GM23338 (cell line): ENCODE results near the gene ASB11. TPM values are rescaled to one million over a fixed set of nuclear protein-coding genes. Genes with fewer than 3 reads are reported as not detected.

Experiments
- ATAC-seq: fragments of 200-7000 bp; cut with Tn5 transposase; 3 replicates; pipeline ENCODE4 v1.9.1; 2020
- DNase-seq: peaks from one replicate; pipeline ENCODE4 v3.0.0-alpha.2; 2015; ENCODE audit warnings: low spot score
- H2AFZ ChIP-seq: fragments of 200-600 bp; sonication (generic); 2 replicates; pipeline ENCODE4 v1.8.0; 2016; ENCODE audit warnings: antibody characterized with exemption, mild to moderate bottlenecking, moderate library complexity
- H3F3A ChIP-seq: fragments of 200-600 bp; sonication (generic); replicated peaks from 2 replicates; pipeline ENCODE4 v1.8.0; 2017; ENCODE audit warnings: antibody characterized with exemption, mixed run types, low read depth
- H3K27ac ChIP-seq: fragments of 200-600 bp; sonication (generic); 2 replicates; pipeline ENCODE4 v1.6.1; 2016; ENCODE audit warnings: low read depth
- H3K27me3 ChIP-seq: fragments of 200-600 bp; sonication (generic); 2 replicates; pipeline ENCODE4 v1.8.0; 2016; ENCODE audit warnings: mild to moderate bottlenecking, mixed run types, moderate library complexity; ENCODE audit not compliant: insufficient read depth
- H3K36me3 ChIP-seq: fragments of 200-600 bp; sonication (generic); 2 replicates; pipeline ENCODE4 v1.8.0; 2016; ENCODE audit warnings: mild to moderate bottlenecking; ENCODE audit not compliant: insufficient read depth
- H3K4me1 ChIP-seq: fragments of 200-600 bp; sonication (generic); 2 replicates; pipeline ENCODE4 v1.8.0; 2016; ENCODE audit warnings: mild to moderate bottlenecking, moderate library complexity; ENCODE audit not compliant: insufficient read depth
- H3K4me2 ChIP-seq: fragments of 200-600 bp; sonication (generic); 2 replicates; pipeline ENCODE4 v1.7.1; 2017; ENCODE audit warnings: mixed run types
- H3K4me3 ChIP-seq: fragments of 200-600 bp; sonication (generic); 2 replicates; pipeline ENCODE4 v1.6.1; 2016; ENCODE audit warnings: mixed run types
- H3K79me2 ChIP-seq: fragments of 200-600 bp; sonication (generic); replicated peaks from 2 replicates; pipeline ENCODE4 v1.8.0; 2017; ENCODE audit warnings: mild to moderate bottlenecking; ENCODE audit not compliant: insufficient read depth
- H3K9me2 ChIP-seq: fragments of 200-600 bp; sonication (generic); 2 replicates; pipeline ENCODE4 v1.8.0; 2017; ENCODE audit not compliant: insufficient read depth
- H4K20me1 ChIP-seq: fragments of 200-600 bp; sonication (generic); replicated peaks from 2 replicates; pipeline ENCODE4 v1.8.0; 2017; ENCODE audit warnings: mild to moderate bottlenecking; ENCODE audit not compliant: insufficient read depth
- H3K27ac Mint-ChIP-seq: 2 replicates; pipeline ENCODE4 v1.8.0; 2020; ENCODE audit warnings: inconsistent platforms, mild to moderate bottlenecking, moderate library complexity, mixed read lengths
- H3K27me3 Mint-ChIP-seq: 3 replicates; pipeline ENCODE4 v1.8.0; 2022; ENCODE audit warnings: low read depth, mild to moderate bottlenecking, moderate library complexity, mixed read lengths, inconsistent platforms; ENCODE audit not compliant: insufficient read depth, poor library complexity
- H3K36me3 Mint-ChIP-seq: 3 replicates; pipeline ENCODE4 v1.8.0; 2021; ENCODE audit warnings: low read depth, mild to moderate bottlenecking, inconsistent platforms, moderate library complexity, mixed read lengths
- H3K4me1 Mint-ChIP-seq: 3 replicates; pipeline ENCODE4 v1.8.0; 2020; ENCODE audit warnings: mild to moderate bottlenecking, inconsistent platforms, mixed read lengths
- H3K4me3 Mint-ChIP-seq: 3 replicates; pipeline ENCODE4 v1.8.0; 2021; ENCODE audit warnings: moderate library complexity, mild to moderate bottlenecking, inconsistent platforms, mixed read lengths
- H3K9me3 Mint-ChIP-seq: 3 replicates; pipeline ENCODE4 v1.8.0; 2020; ENCODE audit warnings: moderate library complexity, mild to moderate bottlenecking, inconsistent platforms, mixed read lengths
- CREB1 ChIP-seq: fragments of 250-450 bp; sonication (Bioruptor Pico); IDR thresholded peaks from 2 replicates; pipeline ENCODE4 v1.5.0; 2020; ENCODE audit warnings: low read depth, mild to moderate bottlenecking, moderate library complexity
- EZH2 ChIP-seq: fragments of 200-600 bp; sonication (generic); IDR thresholded peaks from one replicate; pipeline ENCODE4 v1.8.0; 2017; ENCODE audit warnings: antibody characterized with exemption, mild to moderate bottlenecking, low read depth; ENCODE audit not compliant: unreplicated experiment
- EZH2phosphoT487 ChIP-seq: fragments of 200-600 bp; sonication (generic); IDR thresholded peaks from one replicate; pipeline ENCODE4 v1.8.1; 2018; ENCODE audit warnings: antibody characterized with exemption; ENCODE audit not compliant: unreplicated experiment
- JUNB ChIP-seq: IDR thresholded peaks from one replicate; pipeline ENCODE4 v1.6.1; 2016; ENCODE audit warnings: antibody characterized with exemption; ENCODE audit not compliant: unreplicated experiment
- NANOG ChIP-seq: IDR thresholded peaks from 2 replicates; pipeline ENCODE4 v1.6.1; 2016; ENCODE audit warnings: antibody characterized with exemption, borderline replicate concordance
- POLR2AphosphoS5 ChIP-seq: IDR thresholded peaks from 2 replicates; pipeline ENCODE4 v1.6.1; 2016; ENCODE audit warnings: antibody characterized with exemption, low read depth
- REST ChIP-seq: IDR thresholded peaks from one replicate; pipeline ENCODE4 v1.6.1; 2018; ENCODE audit warnings: antibody characterized with exemption; ENCODE audit not compliant: unreplicated experiment
- STAT1 ChIP-seq: IDR thresholded peaks from one replicate; pipeline ENCODE4 v1.6.1; 2016; ENCODE audit warnings: antibody characterized with exemption; ENCODE audit not compliant: unreplicated experiment
- ZNF114 ChIP-seq: fragments of 250-450 bp; sonication (Bioruptor Pico); IDR thresholded peaks from 2 replicates; pipeline ENCODE4 v1.5.0; 2020; ENCODE audit warnings: mild to moderate bottlenecking, moderate library complexity
- ZNF331 ChIP-seq: fragments of 250-450 bp; sonication (Bioruptor Pico); IDR thresholded peaks from 2 replicates; pipeline ENCODE4 v1.5.0; 2020; ENCODE audit warnings: low read depth, mild to moderate bottlenecking, moderate library complexity
- polyA plus RNA-seq: library from polyadenylated mRNA; unstranded; fragments of >200 nt; fragmentation: Nextera tagmentation; extraction: Ambion mirVana; gene quantifications from 2 replicates; pipeline ENCODE4 v1.2.1, GENCODE V29; 2016
- total RNA-seq: library from RNA; depleted of rRNA; stranded (reverse); fragments of >200 nt; shearing (Covaris generic); gene quantifications from 2 replicates; pipeline ENCODE4 v1.2.3, GENCODE V29; 2014
- TF ChIP-seq, protein P1 (sequence below): IDR thresholded peaks from 2 replicates; pipeline ENCODE4 v1.6.1; 2016; ENCODE audit warnings: antibody characterized with exemption
- TF ChIP-seq, protein P2 (sequence below): fragments of 250-450 bp; sonication (Bioruptor Pico); IDR thresholded peaks from 2 replicates; pipeline ENCODE4 v1.5.0; 2020; ENCODE audit warnings: mild to moderate bottlenecking, moderate library complexity
- TF ChIP-seq, protein P3 (sequence below), 2 experiments: fragments of 200-600 bp in 1 of 2; sonication (generic) in 1 of 2; conservative IDR thresholded peaks; 2 replicates each; pipeline versions ENCODE4 v1.5.1 to v1.6.1; 2016 to 2017; ENCODE audit warnings: antibody characterized with exemption in 2 of 2, low read depth in 2 of 2, mild to moderate bottlenecking in 2 of 2, moderate library complexity in 1 of 2

ASB11 gene
- total and polyA plus RNA-seq, 2 experiments from 2014 or later = not detected

GRCh38 chrX:15236146-15236545 is 79.3 kb downstream of the ASB11 start:
- no peak overlapping the region for H2AFZ ChIP-seq
- peaks cover 3% of the 10 kb centered on the region; the same call in 1 of the 3 replicates for H3K9me3 Mint-ChIP-seq

More at GRCh38 chrX:15236146-15236545, 79.3 kb downstream of the ASB11 start:
- DNase-seq (no peak), ATAC-seq (no peak)
- TF ChIP-seq REST (no peak), ZNF331 (CRISPR knock-in tag) (no peak), EZH2 (no peak), EZH2phosphoT487 (no peak), POLR2AphosphoS5 (no peak), NANOG (no peak), STAT1 (no peak), CREB1 (no peak), JUNB (no peak), ZNF114 (CRISPR knock-in tag) (no peak)
- TF ChIP-seq, protein P1, sequence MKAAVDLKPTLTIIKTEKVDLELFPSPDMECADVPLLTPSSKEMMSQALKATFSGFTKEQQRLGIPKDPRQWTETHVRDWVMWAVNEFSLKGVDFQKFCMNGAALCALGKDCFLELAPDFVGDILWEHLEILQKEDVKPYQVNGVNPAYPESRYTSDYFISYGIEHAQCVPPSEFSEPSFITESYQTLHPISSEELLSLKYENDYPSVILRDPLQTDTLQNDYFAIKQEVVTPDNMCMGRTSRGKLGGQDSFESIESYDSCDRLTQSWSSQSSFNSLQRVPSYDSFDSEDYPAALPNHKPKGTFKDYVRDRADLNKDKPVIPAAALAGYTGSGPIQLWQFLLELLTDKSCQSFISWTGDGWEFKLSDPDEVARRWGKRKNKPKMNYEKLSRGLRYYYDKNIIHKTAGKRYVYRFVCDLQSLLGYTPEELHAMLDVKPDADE = no peak
- TF ChIP-seq, protein P2, sequence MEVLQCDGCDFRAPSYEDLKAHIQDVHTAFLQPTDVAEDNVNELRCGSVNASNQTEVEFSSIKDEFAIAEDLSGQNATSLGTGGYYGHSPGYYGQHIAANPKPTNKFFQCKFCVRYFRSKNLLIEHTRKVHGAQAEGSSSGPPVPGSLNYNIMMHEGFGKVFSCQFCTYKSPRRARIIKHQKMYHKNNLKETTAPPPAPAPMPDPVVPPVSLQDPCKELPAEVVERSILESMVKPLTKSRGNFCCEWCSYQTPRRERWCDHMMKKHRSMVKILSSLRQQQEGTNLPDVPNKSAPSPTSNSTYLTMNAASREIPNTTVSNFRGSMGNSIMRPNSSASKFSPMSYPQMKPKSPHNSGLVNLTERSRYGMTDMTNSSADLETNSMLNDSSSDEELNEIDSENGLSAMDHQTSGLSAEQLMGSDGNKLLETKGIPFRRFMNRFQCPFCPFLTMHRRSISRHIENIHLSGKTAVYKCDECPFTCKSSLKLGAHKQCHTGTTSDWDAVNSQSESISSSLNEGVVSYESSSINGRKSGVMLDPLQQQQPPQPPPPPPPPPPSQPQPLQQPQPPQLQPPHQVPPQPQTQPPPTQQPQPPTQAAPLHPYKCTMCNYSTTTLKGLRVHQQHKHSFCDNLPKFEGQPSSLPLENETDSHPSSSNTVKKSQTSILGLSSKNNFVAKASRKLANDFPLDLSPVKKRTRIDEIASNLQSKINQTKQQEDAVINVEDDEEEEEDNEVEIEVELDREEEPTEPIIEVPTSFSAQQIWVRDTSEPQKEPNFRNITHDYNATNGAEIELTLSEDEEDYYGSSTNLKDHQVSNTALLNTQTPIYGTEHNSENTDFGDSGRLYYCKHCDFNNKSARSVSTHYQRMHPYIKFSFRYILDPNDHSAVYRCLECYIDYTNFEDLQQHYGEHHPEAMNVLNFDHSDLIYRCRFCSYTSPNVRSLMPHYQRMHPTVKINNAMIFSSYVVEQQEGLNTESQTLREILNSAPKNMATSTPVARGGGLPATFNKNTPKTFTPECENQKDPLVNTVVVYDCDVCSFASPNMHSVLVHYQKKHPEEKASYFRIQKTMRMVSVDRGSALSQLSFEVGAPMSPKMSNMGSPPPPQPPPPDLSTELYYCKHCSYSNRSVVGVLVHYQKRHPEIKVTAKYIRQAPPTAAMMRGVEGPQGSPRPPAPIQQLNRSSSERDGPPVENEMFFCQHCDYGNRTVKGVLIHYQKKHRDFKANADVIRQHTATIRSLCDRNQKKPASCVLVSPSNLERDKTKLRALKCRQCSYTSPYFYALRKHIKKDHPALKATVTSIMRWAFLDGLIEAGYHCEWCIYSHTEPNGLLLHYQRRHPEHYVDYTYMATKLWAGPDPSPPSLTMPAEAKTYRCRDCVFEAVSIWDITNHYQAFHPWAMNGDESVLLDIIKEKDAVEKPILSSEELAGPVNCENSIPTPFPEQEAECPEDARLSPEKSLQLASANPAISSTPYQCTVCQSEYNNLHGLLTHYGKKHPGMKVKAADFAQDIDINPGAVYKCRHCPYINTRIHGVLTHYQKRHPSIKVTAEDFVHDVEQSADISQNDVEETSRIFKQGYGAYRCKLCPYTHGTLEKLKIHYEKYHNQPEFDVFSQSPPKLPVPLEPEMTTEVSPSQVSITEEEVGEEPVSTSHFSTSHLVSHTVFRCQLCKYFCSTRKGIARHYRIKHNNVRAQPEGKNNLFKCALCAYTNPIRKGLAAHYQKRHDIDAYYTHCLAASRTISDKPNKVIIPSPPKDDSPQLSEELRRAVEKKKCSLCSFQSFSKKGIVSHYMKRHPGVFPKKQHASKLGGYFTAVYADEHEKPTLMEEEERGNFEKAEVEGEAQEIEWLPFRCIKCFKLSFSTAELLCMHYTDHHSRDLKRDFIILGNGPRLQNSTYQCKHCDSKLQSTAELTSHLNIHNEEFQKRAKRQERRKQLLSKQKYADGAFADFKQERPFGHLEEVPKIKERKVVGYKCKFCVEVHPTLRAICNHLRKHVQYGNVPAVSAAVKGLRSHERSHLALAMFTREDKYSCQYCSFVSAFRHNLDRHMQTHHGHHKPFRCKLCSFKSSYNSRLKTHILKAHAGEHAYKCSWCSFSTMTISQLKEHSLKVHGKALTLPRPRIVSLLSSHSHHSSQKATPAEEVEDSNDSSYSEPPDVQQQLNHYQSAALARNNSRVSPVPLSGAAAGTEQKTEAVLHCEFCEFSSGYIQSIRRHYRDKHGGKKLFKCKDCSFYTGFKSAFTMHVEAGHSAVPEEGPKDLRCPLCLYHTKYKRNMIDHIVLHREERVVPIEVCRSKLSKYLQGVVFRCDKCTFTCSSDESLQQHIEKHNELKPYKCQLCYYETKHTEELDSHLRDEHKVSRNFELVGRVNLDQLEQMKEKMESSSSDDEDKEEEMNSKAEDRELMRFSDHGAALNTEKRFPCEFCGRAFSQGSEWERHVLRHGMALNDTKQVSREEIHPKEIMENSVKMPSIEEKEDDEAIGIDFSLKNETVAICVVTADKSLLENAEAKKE (CRISPR knock-in tag) = no peak
- TF ChIP-seq, protein P3, sequence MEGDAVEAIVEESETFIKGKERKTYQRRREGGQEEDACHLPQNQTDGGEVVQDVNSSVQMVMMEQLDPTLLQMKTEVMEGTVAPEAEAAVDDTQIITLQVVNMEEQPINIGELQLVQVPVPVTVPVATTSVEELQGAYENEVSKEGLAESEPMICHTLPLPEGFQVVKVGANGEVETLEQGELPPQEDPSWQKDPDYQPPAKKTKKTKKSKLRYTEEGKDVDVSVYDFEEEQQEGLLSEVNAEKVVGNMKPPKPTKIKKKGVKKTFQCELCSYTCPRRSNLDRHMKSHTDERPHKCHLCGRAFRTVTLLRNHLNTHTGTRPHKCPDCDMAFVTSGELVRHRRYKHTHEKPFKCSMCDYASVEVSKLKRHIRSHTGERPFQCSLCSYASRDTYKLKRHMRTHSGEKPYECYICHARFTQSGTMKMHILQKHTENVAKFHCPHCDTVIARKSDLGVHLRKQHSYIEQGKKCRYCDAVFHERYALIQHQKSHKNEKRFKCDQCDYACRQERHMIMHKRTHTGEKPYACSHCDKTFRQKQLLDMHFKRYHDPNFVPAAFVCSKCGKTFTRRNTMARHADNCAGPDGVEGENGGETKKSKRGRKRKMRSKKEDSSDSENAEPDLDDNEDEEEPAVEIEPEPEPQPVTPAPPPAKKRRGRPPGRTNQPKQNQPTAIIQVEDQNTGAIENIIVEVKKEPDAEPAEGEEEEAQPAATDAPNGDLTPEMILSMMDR (conservative IDR thresholded peaks at IDR 0.05; ENCODE audit: low read depth in 2 of 2) = no peak
- no peaks in the 10 kb centered on the region for H3K27me3 Mint-ChIP-seq
- no peaks in the 10 kb centered on the region for H3K27me3 ChIP-seq
- H3K4me2 ChIP-seq = no peak overlapping the region
- H3K4me1 Mint-ChIP-seq = no peaks in the 10 kb centered on the region
- H3K4me3 Mint-ChIP-seq = no peak overlapping the region
- no peaks in the 10 kb centered on the region for H3K79me2 ChIP-seq
- no peak overlapping the region for H3K27ac ChIP-seq
- no peak overlapping the region for H3K4me3 ChIP-seq
- no peak overlapping the region for H3K27ac Mint-ChIP-seq
- H3K36me3 Mint-ChIP-seq = no peaks in the 10 kb centered on the region
- no peaks in the 10 kb centered on the region for H3F3A ChIP-seq
- no peaks in the 10 kb centered on the region for H3K9me2 ChIP-seq
- no peaks in the 10 kb centered on the region for H3K4me1 ChIP-seq
- no peaks in the 10 kb centered on the region for H4K20me1 ChIP-seq
- H3K36me3 ChIP-seq = no peaks in the 10 kb centered on the region
